HG03108 (cell line): ENCODE results near the gene ABCA1.

Source experiments
- ATAC-seq: cut with Tn5 transposase; IDR thresholded peaks from one replicate; pipeline ENCODE4 v1.9.1; 2021; ENCODE audit warnings: moderate library complexity; ENCODE audit not compliant: unreplicated experiment

The ABCA1 gene

GRCh38 chr9:104843644-104844240, 84.2 kb downstream of the ABCA1 start:
- no peak for ATAC-seq

GRCh38 chr9:104842698-104843097, 85.3 kb downstream of the ABCA1 start:
- no peak for ATAC-seq

GRCh38 chr9:104841601-104842141, 86.3 kb downstream of the ABCA1 start:
- no peak for ATAC-seq

DNA sequence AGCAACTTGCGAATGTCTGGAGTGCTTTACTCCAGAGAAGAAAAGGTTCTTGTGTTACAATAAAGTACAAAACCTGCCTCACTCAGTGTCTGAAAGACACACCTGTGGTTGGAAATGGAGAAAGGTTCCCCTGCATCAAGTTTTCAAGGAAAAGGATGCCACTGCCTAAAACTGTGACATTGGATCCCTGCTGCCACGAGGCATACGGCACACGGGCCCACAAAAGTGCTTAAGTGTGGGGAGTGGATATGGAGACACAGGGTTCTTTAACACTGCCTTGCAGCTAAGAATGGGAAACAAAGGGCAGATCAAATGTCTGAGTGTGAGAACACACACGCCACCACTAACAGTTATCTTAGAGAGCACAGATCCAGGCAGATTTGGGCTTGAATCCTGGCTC, 89.0 kb downstream of the ABCA1 start:
- ATAC-seq: no peak

- no peak for ATAC-seq
Measured at GRCh38 chr9:104836767-104837166, 91.2 kb downstream of the ABCA1 start.

DNA sequence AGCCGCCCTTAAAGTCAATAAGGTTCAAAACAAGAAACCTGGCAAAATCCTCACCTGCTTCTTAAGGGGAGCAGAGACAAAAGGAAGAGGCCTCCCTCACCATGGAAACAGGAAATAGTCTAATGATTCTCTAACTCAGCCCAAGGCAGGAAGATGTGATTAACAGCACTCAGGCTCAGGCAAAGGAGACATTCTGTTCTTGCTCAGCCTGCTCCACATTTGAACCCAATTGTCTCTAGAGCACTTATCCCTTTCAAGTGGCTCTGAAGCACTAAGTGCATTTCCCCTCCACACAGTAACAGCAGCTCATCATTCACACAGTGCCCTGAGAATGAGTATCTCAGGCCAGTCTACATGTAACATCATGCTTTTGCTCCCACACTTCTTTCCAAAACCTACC, 91.7 kb downstream of the ABCA1 start:
- no peak for ATAC-seq

- no peak for ATAC-seq
Measured at GRCh38 chr9:104835161-104835560, 92.8 kb downstream of the ABCA1 start.

GRCh38 chr9:104833696-104834095, 94.3 kb downstream of the ABCA1 start:
- ATAC-seq: no peak

- no peak for ATAC-seq
Measured at GRCh38 chr9:104831681-104832080, 96.3 kb downstream of the ABCA1 start.

- ATAC-seq: no peak
Measured at GRCh38 chr9:104826911-104827310, 101.0 kb downstream of the ABCA1 start.

DNA sequence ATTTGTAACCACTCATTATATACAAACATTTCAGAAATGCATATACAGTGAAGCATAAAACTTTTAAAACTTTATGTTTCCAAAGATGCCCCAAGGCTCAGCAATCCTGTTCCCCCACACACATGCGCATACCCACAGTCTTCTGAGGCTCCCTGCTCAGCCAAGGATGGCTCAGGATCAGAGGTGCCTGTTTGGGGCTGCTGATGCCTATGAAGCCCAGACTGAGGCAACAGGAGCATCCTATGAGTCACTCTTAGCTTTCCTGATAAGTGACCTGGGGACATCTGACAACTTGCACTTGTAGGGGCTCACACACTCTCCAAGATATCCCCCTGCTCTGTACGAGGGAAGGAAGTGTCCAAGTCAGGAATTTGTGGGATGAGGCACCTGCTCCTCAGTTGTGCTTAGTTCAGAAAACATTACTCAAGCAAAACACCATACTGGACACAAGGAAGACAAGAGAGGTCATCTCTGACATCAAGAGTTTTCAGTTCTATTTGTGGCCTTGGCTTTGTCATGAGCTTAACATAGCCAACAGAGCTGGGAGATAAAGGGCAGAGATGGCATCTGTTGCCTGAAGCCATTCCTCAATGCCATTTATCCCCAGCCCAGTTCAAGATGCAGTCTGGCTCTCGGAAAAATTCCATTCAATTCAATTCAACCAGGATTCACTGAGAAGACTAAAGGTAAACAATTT, 101.7 kb downstream of the ABCA1 start:
- no peak for ATAC-seq

DNA sequence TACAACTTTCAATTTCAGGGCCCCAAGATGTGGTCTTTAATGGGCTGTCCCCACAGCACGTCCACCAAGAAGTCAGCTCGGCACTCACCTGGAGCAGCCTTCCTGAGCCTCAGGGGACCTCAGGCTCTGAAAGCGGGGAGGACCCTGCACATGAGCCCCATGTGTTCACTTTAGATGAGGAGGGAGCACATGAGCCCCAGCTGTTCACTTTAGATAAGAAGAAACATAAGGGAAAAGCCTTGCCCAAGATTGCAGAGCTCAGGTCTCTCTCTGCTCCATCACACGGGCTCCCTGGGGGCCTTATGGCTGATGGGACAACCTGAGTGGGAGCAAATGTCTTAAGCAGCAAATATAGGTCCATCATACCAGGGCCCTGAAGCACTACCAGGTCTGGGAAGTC, 107.6 kb downstream of the ABCA1 start:
- no peak for ATAC-seq

DNA sequence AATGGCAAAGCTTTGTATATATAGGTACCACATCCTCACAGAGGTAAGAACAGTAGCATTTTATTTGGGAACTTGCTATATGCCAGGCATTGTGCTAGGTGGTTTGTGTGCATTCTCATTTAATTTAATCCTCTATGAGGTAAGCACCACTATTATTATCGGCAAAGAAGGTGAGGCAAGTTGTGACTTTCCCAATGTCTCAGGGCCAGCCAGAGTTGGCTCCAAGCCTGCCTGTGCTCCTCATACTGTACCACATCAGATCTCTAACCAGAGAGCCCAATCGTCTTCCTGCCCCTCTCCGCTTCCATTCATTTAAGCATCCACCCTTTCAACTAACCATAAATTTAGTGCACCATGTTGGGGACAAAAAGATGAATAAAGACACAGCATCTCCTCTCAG, 108.9 kb downstream of the ABCA1 start:
- ATAC-seq: no peak

- ATAC-seq: no peak
Measured at GRCh38 chr9:104817437-104817836, 110.5 kb downstream of the ABCA1 start.

DNA sequence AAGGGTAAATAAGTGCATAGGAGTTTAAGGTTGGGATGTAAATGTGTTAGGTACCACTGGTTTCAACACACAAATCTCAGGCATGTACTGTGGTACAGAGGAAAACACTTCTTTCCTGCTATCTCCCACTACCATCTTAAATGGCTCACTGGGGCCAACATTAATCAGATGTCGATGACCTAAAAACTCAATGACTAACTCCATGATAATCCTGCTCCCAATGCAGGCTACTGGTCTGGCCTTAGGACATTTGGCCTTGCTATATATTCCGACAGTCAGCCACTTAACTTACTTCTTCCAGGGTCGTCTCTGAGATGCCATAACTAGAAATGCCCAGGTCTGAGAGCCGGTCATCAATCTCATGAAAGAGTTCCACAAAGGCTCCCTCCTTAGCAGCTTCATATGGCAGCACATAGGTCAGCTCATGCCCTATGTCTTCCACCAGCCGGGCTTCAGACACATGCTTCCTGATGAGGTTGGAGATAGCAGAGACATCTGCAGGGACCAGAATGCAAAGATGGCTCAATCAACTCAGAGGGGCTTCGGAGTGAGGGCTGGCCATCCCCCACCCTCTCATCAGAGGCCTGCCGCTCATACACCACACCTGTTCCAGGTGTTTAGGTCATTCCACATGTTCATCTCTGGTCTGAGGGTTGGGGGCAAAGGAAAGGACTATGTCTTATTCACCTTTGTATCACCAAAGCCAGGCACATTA, 111.9 kb downstream of the ABCA1 start:
- ATAC-seq: no peak

DNA sequence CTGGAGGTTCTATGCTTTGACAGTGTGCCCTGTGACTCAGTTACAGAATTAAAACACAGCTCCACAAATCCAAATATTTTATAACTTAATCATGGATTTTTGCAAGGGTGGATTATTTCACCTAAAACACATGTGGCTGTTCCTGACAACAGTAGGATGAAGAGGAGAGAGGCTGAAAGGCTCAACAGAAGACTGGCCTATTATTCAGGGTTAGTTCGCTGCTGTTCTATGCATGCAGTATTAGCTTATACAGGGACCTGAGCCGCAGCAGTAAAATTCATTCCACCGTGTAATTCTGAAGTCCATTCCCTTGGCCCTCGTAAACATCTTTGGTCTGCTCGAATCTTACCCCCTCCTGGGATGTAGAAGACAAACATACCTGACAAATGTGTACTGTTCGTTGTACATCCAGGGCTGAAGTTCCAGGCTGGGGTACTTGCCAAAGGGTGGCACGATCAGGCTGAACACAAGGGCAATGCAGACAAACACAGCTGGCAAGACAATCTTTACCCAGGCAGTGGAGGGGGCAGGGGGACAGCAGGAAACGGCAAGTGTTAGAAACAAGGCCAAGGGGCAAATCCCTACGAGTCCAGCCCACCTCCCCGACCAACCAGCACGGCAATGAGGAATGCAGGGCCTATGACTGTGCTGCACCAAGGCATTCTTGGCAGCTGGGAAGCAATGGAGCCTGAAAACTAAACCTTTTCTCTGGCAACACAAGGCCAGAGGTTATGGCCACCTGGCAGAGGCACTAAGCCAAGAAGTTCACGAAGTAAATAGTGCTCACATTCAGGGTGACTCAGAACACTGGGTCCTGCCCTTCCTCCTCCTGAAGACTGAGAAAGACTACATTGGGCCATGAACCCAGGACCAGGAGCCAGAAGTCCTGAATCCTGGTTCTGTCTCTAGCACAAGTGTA, 117.3 kb downstream of the ABCA1 start:
- no peak for ATAC-seq

DNA sequence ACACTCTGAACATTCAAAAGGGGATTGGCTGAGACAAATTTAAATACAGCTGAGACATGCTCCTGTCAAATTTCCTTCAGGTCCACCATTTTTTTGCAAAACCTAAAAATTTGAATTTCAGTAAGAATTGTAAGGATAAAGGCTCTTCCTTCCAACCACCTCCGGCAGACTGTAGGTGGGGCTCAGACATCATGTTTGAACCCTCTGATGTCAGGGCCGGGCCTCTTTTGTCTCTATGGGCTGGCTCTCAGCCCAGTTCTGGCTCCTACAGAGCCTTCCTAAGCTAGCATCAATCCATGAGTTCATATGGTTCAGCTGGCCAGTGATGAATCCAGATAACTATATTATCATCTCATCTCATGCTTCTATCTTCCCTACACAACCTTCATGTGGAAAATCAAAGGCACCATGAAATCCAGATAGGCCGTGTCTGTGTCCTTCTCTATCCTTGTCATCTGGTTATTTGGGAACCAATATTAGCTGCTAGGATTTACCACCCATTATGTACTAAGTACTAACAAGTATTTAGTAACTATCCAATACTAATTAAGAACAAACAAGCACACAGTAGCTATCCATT, 119.8 kb downstream of the ABCA1 start:
- no peak for ATAC-seq

DNA sequence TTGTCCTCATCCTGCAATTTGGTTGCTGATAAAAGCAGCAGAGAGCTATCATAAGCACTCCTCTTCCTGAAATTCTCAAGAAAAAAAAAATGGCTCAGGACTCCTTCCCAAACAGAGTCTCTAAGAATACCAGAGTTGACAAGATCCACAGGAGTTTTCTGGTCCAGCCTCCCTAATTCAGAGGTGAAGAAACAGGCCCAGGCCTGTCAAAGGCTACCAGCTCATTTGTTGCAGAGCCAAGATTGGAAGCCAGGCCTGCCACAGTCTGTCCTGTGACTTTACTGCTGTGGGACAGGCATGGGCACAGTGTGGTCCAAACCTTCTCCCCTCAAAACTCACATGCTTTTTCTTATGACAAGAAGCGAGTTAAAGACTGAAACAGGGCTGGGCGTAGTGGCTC, 122.5 kb downstream of the ABCA1 start:
- no peak for ATAC-seq

DNA sequence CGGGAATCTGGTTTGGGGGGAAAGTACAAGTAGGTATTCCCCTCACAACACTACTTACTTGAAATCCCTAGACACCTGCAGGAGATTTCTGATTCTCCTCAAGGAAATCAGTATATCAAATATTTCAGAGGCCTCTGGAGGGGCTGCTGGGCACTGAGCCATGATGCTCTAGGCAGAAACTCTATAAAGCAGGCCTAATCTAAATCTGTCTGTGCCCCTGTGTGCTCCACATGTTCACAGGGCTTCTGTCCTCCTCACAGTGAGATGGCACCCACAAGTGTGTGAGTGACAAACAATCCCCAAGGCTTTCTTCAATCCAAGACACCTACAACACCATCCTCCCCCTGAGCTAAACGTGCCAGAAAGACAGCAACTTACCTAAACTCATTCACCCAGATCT, 125.0 kb downstream of the ABCA1 start:
- no peak for ATAC-seq

- ATAC-seq: no peak
Measured at GRCh38 chr9:104802110-104802509, 125.8 kb downstream of the ABCA1 start.
